DMS 273 (cell line): ENCODE data around the gene LRRK1.

Experiments
- DNase-seq: peaks from one replicate; lab custom pipeline; 2025; ENCODE audit not compliant: unreplicated experiment; lab: John Stamatoyannopoulos, UW

Gene LRRK1

DNA sequence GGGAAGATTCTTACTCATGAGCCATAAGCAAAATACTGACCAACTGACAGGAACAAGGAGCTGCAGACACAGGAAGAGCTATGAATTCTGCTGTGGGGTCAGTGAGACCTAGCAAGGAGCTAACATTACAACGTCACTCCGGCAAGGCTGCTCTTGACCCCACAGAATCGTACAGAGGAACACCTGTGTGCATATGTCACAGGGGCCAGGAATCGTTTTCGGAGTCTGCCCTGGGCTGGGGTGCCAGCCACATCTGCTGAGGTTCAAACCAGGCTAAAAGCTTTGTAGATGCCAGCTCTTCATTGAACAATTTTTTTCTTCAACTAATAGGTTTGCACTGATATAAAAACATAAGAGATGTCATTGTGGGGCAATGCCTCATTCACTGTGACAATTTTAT lies 82.6 kb downstream of the LRRK1 start:
- no peak for DNase-seq

DNA sequence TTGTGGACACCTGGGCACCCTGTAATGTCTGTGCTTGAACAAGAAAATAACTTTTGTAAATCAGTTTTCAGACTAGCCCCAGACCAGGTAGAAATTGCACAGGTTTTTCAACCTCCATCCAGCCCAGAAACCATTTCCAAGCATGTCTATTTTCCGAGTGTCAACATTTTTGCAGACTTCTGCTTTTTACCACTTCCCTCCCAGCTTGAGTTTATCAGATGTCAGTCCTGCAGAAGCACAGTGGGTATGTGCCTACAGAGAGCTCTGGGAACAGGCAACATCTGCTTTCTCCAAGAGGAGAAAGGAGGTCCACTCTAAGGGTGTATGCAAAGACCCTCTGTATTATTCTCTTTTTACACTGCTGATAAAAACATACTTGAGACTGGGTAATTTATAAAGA lies 83.9 kb downstream of the LRRK1 start:
- no peak for DNase-seq

GRCh38 chr15:101003706-101004105 lies 84.5 kb downstream of the LRRK1 start:
- no peak for DNase-seq

- no peak for DNase-seq
Measured at GRCh38 chr15:101004500-101004899, 85.3 kb downstream of the LRRK1 start.

DNA sequence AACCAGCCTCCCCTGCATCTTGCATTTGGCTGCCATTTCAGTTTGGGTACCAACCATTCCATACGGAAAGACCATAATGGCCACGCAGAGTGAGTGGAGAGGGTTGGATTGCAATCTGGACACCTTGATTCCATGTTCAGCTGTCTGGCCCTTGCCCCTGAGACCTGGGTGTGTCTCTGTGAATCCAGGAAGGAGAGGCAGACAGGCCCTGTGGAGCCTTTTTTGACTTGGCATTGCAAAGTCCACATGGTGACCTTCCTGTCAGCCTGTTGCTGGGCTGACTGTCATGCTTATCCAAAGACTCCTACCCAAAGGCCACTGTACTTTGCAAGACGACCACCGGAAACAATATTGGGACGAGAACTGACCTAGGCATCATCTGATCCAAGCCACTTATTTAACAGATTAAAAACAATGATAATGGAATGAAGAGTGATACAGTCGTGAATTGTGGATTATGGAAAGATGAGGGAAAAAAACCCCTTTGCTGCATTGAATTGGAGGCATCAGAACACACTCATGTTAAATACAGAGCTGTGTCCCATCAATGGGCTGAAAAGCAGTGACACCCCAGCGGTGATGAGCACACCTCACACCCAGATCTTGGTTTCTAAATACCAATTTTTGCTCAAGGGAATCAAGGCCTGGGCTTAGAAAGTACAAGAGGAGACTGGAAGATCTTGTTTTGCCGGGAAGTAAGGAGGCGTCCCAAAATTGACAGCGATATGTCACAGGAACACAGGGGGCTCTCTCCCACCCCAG lies 86.0 kb downstream of the LRRK1 start:
- no peak for DNase-seq

DNA sequence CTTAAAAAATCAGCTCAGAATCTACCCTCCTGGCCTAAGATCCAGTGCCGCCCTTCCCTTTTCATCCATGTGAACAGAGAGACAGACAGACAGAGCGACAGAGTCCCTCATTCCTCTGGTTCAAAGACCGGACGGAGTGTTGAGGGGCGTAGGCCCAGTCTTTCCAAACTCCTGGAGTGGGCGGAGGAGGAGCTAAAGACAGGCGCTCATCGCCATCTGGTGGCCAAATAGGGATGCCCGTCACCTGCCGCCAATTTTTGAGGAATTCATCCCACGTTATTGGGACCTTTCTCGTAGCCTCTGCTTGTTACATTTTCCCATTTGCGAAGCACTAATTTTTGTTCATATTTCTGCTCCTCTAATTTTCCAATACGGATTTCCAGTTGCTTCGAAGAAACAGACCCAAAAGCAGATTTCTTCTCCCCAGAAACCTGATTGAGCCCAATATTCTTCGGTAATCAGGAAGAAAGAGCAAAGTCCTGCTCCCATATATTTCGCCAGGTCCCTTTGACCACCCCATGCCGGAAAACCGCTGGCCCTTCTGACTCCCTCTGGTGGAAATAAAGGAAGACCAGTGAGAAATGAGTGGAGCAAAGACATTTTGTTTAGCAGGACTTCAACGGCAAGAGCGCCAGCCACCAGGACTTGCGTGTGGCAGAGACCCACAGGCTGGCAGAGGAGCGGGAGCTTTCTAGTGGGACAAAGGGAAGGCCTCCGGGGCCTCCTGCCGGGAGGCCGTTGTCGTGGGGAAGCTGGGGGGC lies 88.0 kb downstream of the LRRK1 start:
- DNase-seq: peak; percentile 88

GRCh38 chr15:101008158-101009139 lies 89.3 kb downstream of the LRRK1 start:
- peak; percentile 87 for DNase-seq

GRCh38 chr15:101009176-101009575 lies 90.0 kb downstream of the LRRK1 start:
- DNase-seq: no peak

- no peak for DNase-seq
Measured at GRCh38 chr15:101010781-101011180, 91.6 kb downstream of the LRRK1 start.

DNA sequence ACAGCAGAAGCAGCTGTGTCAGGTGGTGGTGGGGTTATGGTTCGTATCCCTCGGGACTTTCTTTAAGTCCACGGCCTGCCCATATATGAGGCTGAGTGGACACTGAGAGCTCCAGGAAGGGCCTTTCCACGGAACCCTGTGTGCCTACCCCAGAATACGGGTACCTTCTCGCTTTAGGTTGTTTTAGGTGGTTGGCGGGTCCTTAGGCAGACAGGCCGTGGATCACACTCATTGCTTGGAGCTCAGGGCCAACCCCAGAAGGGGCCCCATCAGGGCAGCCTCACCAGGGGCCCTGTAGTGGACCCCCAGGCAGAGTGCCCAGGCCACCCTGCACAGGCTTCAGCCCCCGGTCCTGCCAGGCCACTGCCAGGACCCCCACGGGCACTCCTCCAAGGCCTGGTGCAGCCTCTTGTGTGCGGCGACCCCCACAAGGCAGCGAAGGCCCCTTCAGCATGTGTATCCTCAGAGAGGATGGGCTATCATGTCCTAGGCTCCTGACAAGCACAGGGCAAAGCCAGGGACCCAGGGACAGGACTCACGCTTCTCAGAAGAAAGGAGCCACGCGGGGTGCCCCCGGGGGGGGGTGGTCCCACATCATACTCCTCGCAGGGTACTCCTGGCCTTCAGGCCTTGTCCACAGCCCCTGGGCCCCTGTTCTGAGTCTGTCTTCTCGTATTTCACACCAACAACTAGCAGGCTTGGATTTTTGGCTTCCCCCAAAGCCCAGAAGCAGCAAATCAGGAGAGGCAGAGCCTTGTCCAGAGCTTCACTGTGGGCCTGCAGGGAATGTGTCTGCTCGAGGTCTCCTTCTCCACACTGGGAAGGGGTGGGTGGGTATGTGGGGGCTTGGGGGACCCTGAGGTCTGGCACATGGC lies 93.4 kb downstream of the LRRK1 start:
- no peak for DNase-seq

DNA sequence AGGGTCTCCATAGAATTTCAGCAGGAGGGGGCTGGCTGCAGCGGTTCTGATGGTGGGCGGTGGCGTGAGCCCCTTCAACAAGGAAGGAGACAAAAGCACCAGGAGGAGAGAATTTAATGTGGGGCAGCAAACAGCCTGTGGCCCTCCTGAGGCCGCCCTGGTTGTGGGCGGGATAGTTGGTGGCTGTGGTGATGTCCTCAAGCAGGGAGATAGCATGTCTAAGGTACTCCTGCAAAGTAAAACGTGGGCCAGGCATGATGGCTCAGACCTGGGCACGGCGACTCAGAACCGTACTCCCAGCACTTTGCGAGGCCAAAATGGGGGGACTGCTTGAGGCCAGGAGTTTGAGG lies 94.0 kb downstream of the LRRK1 start:
- DNase-seq: no peak

GRCh38 chr15:101013769-101014675 lies 94.9 kb downstream of the LRRK1 start:
- peak; percentile 47 for DNase-seq

- DNase-seq: peak; percentile 80
Measured at GRCh38 chr15:101014921-101015841, 96.0 kb downstream of the LRRK1 start.

DNA sequence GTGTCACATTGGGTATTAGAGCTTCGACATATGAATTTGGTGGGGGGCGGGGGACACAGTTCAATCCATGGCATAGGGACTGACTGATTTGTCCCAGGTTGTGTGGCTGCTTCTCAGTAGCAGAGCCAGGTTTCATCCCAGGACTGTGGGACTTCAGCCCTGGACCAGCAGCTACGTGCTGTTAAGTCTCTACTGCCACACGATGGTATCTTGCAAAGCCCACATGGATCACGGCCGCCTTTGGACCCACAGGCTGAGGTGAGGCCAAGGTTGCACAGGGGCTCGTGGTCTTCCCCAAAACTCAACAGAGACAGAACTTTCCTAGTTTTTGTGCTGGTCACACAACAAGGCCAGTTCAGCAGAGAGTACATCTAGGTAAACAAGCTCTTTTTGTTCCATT lies 97.4 kb downstream of the LRRK1 start:
- DNase-seq: no peak

- DNase-seq: peak; percentile 7
Measured at GRCh38 chr15:101017093-101017754, 98.1 kb downstream of the LRRK1 start.

GRCh38 chr15:101018016-101018415 lies 98.9 kb downstream of the LRRK1 start:
- no peak for DNase-seq

DNA sequence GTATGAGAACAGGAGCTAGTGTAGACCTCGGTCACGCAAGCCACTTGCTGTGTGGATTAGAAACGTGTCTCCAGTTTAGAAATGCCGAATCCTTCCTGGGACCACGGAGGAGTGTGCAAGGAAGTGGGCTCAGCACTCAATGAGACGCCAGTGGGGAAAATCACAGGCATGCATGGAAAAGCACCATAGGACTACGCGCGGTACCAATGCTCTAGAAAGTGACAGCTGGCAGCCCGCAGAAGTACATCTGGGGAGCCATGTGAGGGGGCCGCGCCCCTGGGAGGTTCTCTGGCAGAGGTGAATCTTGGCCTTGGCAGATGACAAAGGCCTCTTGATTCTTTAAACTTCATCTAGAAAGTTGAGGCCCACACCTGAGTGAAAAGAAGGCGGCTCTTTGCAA lies 99.3 kb downstream of the LRRK1 start:
- DNase-seq: no peak

GRCh38 chr15:101019366-101019896 lies 100.3 kb downstream of the LRRK1 start:
- no peak for DNase-seq
